Thyroid gland (tissue), 4 donors: ENCODE measurements around the gene CREG2. TPM values are rescaled to one million over a fixed set of nuclear protein-coding genes. Genes with fewer than 3 reads are reported as not detected.

ENCODE experiments used
- DNase-seq, 2 donors: peaks; one replicate each; pipeline ENCODE4 v3.0.0-alpha.2; 2019
- H3K27ac ChIP-seq, 3 donors: fragments of 200-600 bp; sonication (generic); 1 replicate in 2 of 3; 2 replicates in 1 of 3; pipeline ENCODE4 v1.5.1; 2016 to 2019; ENCODE audit warnings: mild to moderate bottlenecking in 1 of 3, moderate library complexity in 1 of 3
- H3K27me3 ChIP-seq: fragments of 200-600 bp; sonication (generic); one replicate; pipeline ENCODE4 v1.5.1; 2019
- H3K36me3 ChIP-seq, 2 donors: fragments of 200-600 bp; sonication (generic); one replicate each; pipeline ENCODE4 v1.5.1; 2016 to 2019
- H3K4me1 ChIP-seq, 2 donors: fragments of 200-600 bp; sonication (generic); one replicate each; pipeline ENCODE4 v1.5.1; 2017 to 2019
- H3K4me3 ChIP-seq, 3 donors: fragments of 200-600 bp; sonication (generic); replicated peaks in 1 of 3; 1 replicate in 2 of 3; 2 replicates in 1 of 3; pipeline ENCODE4 v1.5.1; 2016; ENCODE audit warnings: mild to moderate bottlenecking in 1 of 3
- H3K9me3 ChIP-seq: fragments of 200-600 bp; sonication (generic); one replicate; pipeline ENCODE4 v1.5.1; 2017
- CTCF ChIP-seq, 6 experiments: fragments of 200-600 bp in 3 of 6; fragments of 450-650 bp in 3 of 6; sonication (generic) in 3 of 6; IDR thresholded peaks; one replicate each; pipeline ENCODE4 v1.5.1; 2016 to 2019; ENCODE audit warnings: antibody characterized with exemption in 6 of 6, mild to moderate bottlenecking in 2 of 6, inconsistent platforms in 1 of 6, moderate library complexity in 1 of 6
- POLR2A ChIP-seq, 2 donors: fragments of 450-650 bp; IDR thresholded peaks; one replicate each; pipeline ENCODE4 v1.6.1; 2017; ENCODE audit warnings: antibody characterized with exemption in 2 of 2, mild to moderate bottlenecking in 2 of 2, moderate library complexity in 1 of 2
- WGBS, 2 donors: methylation state at CpG; one replicate each; pipeline ENCODE4 v1.1.5; 2017; 5-methylcytosine and 5-hydroxymethylcytosine counted together
- intact Hi-C: fragments of 100-400 bp; cut with DNase I; formaldehyde crosslinking; loops from one replicate; pipeline ENCODE4 v1.15.1; 2023
- total RNA-seq, 4 donors: library from RNA; depleted of rRNA; stranded (reverse); fragments of >200 nt; gene quantifications; one replicate each; pipeline ENCODE4 v1.2.3, GENCODE V29; 2016

CREG2 gene
- total RNA-seq, 4 donors from 2014 or later = not detected

GRCh38 chr2:101427240-101427639 is 39.9 kb upstream of the CREG2 start:
- DNase-seq = no peak
- H3K4me1 ChIP-seq = no peaks in the 10 kb centered on the region
- intact Hi-C loops = loop anchor here (10.0 kb wide), 1 partner anchor 1028 kb away; no protein-coding TSS in a partner anchor
- no peaks in the 10 kb centered on the region for H3K36me3 ChIP-seq
- 91 to 94% methylated on average over 7 of the region's 7 CpGs for WGBS, 2 donors
- TF ChIP-seq POLR2A (IDR thresholded peaks at IDR 0.05) (no peak), CTCF (IDR thresholded peaks at IDR 0.05) (no peak)
- no peak overlapping the region for H3K4me3 ChIP-seq
- H3K9me3 ChIP-seq = no peaks in the 10 kb centered on the region
- H3K27me3 ChIP-seq = no peaks in the 10 kb centered on the region
- H3K27ac ChIP-seq = no peak overlapping the region

GRCh38 chr2:101426822-101427221 is 39.5 kb upstream of the CREG2 start:
- Histone ChIP-seq H3K4me1 (no peaks in the 10 kb centered on the region), H3K4me3 (no peak overlapping the region), H3K27me3 (no peaks in the 10 kb centered on the region), H3K9me3 (no peaks in the 10 kb centered on the region), H3K36me3 (no peaks in the 10 kb centered on the region), H3K27ac (no peak overlapping the region)
- intact Hi-C loops = loop anchor here (10.0 kb wide), 1 partner anchor 1028 kb away; no protein-coding TSS in a partner anchor
- 93% methylated on average over 7 of the region's 7 CpGs for WGBS, 2 donors
- TF ChIP-seq CTCF (IDR thresholded peaks at IDR 0.05) = no peak
- TF ChIP-seq POLR2A (IDR thresholded peaks at IDR 0.05) = no peak
- no peak for DNase-seq

- intact Hi-C loops = loop anchor here (10.0 kb wide), 1 partner anchor 1034 kb away; no protein-coding TSS in a partner anchor
- Histone ChIP-seq H3K36me3 (no peaks in the 10 kb centered on the region), H3K4me1 (no peaks in the 10 kb centered on the region), H3K27ac (no peak overlapping the region), H3K4me3 (no peak overlapping the region), H3K9me3 (no peaks in the 10 kb centered on the region), H3K27me3 (no peaks in the 10 kb centered on the region)
- 89 to 93% methylated on average over 4 of the region's 4 CpGs for WGBS, 2 donors
- TF ChIP-seq CTCF (IDR thresholded peaks at IDR 0.05) = no peak
- TF ChIP-seq POLR2A (IDR thresholded peaks at IDR 0.05) = no peak
- no peak for DNase-seq
Measured at GRCh38 chr2:101420623-101421022, 33.3 kb upstream of the CREG2 start.

- H3K36me3 ChIP-seq = no peaks in the 10 kb centered on the region
- H3K4me1 ChIP-seq = no peaks in the 10 kb centered on the region
- no peak overlapping the region for H3K27ac ChIP-seq
- intact Hi-C loops = loop anchor here (5.0 kb wide), 1 partner anchor 413 kb away; no protein-coding TSS in a partner anchor
- DNase-seq = peak; percentile 52 to 61
- WGBS, 2 donors = 85 to 89% methylated on average over 10 of the region's 10 CpGs
- no peaks in the 10 kb centered on the region for H3K9me3 ChIP-seq
- no peak overlapping the region for H3K4me3 ChIP-seq
- H3K27me3 ChIP-seq = no peaks in the 10 kb centered on the region
- TF ChIP-seq CTCF (IDR thresholded peaks at IDR 0.05) (peak; percentile 55 to 81 (median 64)), POLR2A (IDR thresholded peaks at IDR 0.05) (no peak)
Measured at GRCh38 chr2:101419096-101419663, 31.9 kb upstream of the CREG2 start.

- Histone ChIP-seq H3K4me1 (no peaks in the 10 kb centered on the region), H3K27ac (no peak overlapping the region), H3K36me3 (no peaks in the 10 kb centered on the region), H3K9me3 (no peaks in the 10 kb centered on the region), H3K4me3 (no peak overlapping the region), H3K27me3 (no peaks in the 10 kb centered on the region)
- intact Hi-C loops = loop anchor here (5.0 kb wide), 1 partner anchor 414 kb away; no protein-coding TSS in a partner anchor
- DNase-seq = no peak
- TF ChIP-seq CTCF (IDR thresholded peaks at IDR 0.05) (no peak), POLR2A (IDR thresholded peaks at IDR 0.05) (no peak)
- 64 to 72% methylated on average over 12 of the region's 12 CpGs for WGBS, 2 donors
Measured at GRCh38 chr2:101418460-101419095, 31.3 kb upstream of the CREG2 start.
